Measurements from ENCODE around the gene PCDHB7. TPM values are rescaled to one million over a fixed set of nuclear protein-coding genes. Genes with fewer than 3 reads are reported as not detected.
"Not testable (repeated sequence)": the region's sequence is repeated elsewhere in the genome, so short reads cannot be mapped to it uniquely, and the experiment has no call there.

Gene PCDHB7
- total RNA-seq, 1 experiment from 2014 or later, result not detected

GRCh38 chr5:141151632-141152031 lies 20.8 kb upstream of the PCDHB7 start:
- RAD21 ChIA-PET (ENCODE audit: low non-redundant PET in 1 of 2, low total read pairs in 2 of 2, uncharacterized antibody in 2 of 2, unreplicated experiment in 2 of 2); BruUV-seq (replicated peaks); H3K4me1 ChIP-seq (ENCODE audit: control insufficient read depth in 1 of 2, insufficient read depth in 2 of 2, low read length in 2 of 2); H3K9me2 ChIP-seq (ENCODE audit: insufficient read depth); H4K20me1 ChIP-seq (ENCODE audit: insufficient read depth); ATAC-seq; intact Hi-C loops (cut with micrococcal nuclease); H2AFZ ChIP-seq (ENCODE audit: low read depth, low read length, poor library complexity, severe bottlenecking); H3K27me3 ChIP-seq (ENCODE audit: insufficient read depth, low read length); CTCF ChIA-PET; H3K9ac ChIP-seq (ENCODE audit: low read length); H3K79me2 ChIP-seq (ENCODE audit: insufficient read depth, low read length); H3K9me3 ChIP-seq (ENCODE audit: control insufficient read depth in 1 of 2, insufficient read depth in 1 of 2, low read depth in 1 of 2, low read length in 2 of 2); DNase-seq (ENCODE audit: low read depth, low spot score); H3K36me3 ChIP-seq (ENCODE audit: control insufficient read depth in 1 of 2, insufficient read depth in 2 of 2, low read length in 2 of 2); H3K4me2 ChIP-seq (ENCODE audit: low read length); H3K27ac ChIP-seq (ENCODE audit: low read depth, low read length); H3K4me3 ChIP-seq (replicated peaks in 1 of 2; ENCODE audit: low read depth in 1 of 2, low read length in 2 of 2); POLR2A ChIA-PET: not testable (repeated sequence)

GRCh38 chr5:141152096-141152495 lies 20.3 kb upstream of the PCDHB7 start:
- CTCF ChIA-PET, ATAC-seq: not testable (repeated sequence)

GRCh38 chr5:141155540-141156374 lies 16.7 kb upstream of the PCDHB7 start:
- ChIA-PET CTCF (interaction anchor here (1.0 to 1.4 kb wide), 2 partner anchors 16 to 304 kb away, joined by 3 read pairs; no protein-coding TSS in a partner anchor), RAD21 (ENCODE audit: low non-redundant PET in 1 of 2, low total read pairs in 2 of 2, uncharacterized antibody in 2 of 2, unreplicated experiment in 2 of 2) (no interaction called here), POLR2A (no interaction called here)
- H3K27me3 ChIP-seq (ENCODE audit: insufficient read depth, low read length), result no peaks in the 10 kb centered on the region
- DNase-seq (ENCODE audit: low read depth, low spot score) (no peak), ATAC-seq (peak; percentile 40; the same call in 1 of the 2 replicates)
- H3K9me3 ChIP-seq (ENCODE audit: control insufficient read depth in 1 of 2, insufficient read depth in 1 of 2, low read depth in 1 of 2, low read length in 2 of 2), result peaks cover 0 to 3% of the 10 kb centered on the region in 2 experiments; a peak in 1 of 4 replicates
- TF ChIP-seq SIN3A (IDR thresholded peaks at IDR 0.05; ENCODE audit: low read depth) (no peak), RAD21 (IDR thresholded peaks at IDR 0.05; ENCODE audit: low read depth) (peak; percentile 23; the same call in 1 of the 2 replicates), CEBPB (IDR thresholded peaks at IDR 0.05; ENCODE audit: low read depth) (no peak), CTCF (IDR thresholded peaks at IDR 0.05 in 2 of 3, conservative IDR thresholded peaks at IDR 0.05 in 1 of 3; ENCODE audit: borderline replicate concordance in 1 of 3, insufficient read depth in 1 of 3, low read depth in 2 of 3, low read length in 2 of 3) (peak in 2 of 3 experiments; percentile 28 to 40; a peak in 3 of 6 replicates), YY1 (IDR thresholded peaks at IDR 0.05; ENCODE audit: extremely low read depth, insufficient replicate concordance, low read depth, low read length) (no peak), EZH2phosphoT487 (IDR thresholded peaks at IDR 0.05; ENCODE audit: borderline replicate concordance) (no peak)
- H3K4me2 ChIP-seq (ENCODE audit: low read length), result no peak overlapping the region
- H3K4me3 ChIP-seq (replicated peaks in 1 of 2; ENCODE audit: low read depth in 1 of 2, low read length in 2 of 2), result no peak overlapping the region
- no peaks in the 10 kb centered on the region for H3K79me2 ChIP-seq (ENCODE audit: insufficient read depth, low read length)
- intact Hi-C loops (cut with micrococcal nuclease), result no loop called here
- H3K27ac ChIP-seq (ENCODE audit: low read depth, low read length), result no peak overlapping the region
- H2AFZ ChIP-seq (ENCODE audit: low read depth, low read length, poor library complexity, severe bottlenecking), result no peak overlapping the region
- H3K9ac ChIP-seq (ENCODE audit: low read length), result no peak overlapping the region
- no TSS peak for BruUV-seq (replicated peaks)
- H4K20me1 ChIP-seq (ENCODE audit: insufficient read depth), result no peaks in the 10 kb centered on the region
- no peaks in the 10 kb centered on the region for H3K4me1 ChIP-seq (ENCODE audit: control insufficient read depth in 1 of 2, insufficient read depth in 2 of 2, low read length in 2 of 2)
- no peaks in the 10 kb centered on the region for H3K9me2 ChIP-seq (ENCODE audit: insufficient read depth)
- no peaks in the 10 kb centered on the region for H3K36me3 ChIP-seq (ENCODE audit: control insufficient read depth in 1 of 2, insufficient read depth in 2 of 2, low read length in 2 of 2)

More at GRCh38 chr5:141152096-141152495, 20.3 kb upstream of the PCDHB7 start:
- H3K27me3 ChIP-seq (ENCODE audit: insufficient read depth, low read length); DNase-seq (ENCODE audit: low read depth, low spot score); H3K9ac ChIP-seq (ENCODE audit: low read length); H3K27ac ChIP-seq (ENCODE audit: low read depth, low read length); RAD21 ChIA-PET (ENCODE audit: low non-redundant PET in 1 of 2, low total read pairs in 2 of 2, uncharacterized antibody in 2 of 2, unreplicated experiment in 2 of 2); intact Hi-C loops (cut with micrococcal nuclease); H2AFZ ChIP-seq (ENCODE audit: low read depth, low read length, poor library complexity, severe bottlenecking); BruUV-seq (replicated peaks); H3K4me2 ChIP-seq (ENCODE audit: low read length); H3K4me3 ChIP-seq (replicated peaks in 1 of 2; ENCODE audit: low read depth in 1 of 2, low read length in 2 of 2); H3K79me2 ChIP-seq (ENCODE audit: insufficient read depth, low read length); H3K4me1 ChIP-seq (ENCODE audit: control insufficient read depth in 1 of 2, insufficient read depth in 2 of 2, low read length in 2 of 2); POLR2A ChIA-PET; H3K36me3 ChIP-seq (ENCODE audit: control insufficient read depth in 1 of 2, insufficient read depth in 2 of 2, low read length in 2 of 2); H4K20me1 ChIP-seq (ENCODE audit: insufficient read depth); H3K9me3 ChIP-seq (ENCODE audit: control insufficient read depth in 1 of 2, insufficient read depth in 1 of 2, low read depth in 1 of 2, low read length in 2 of 2); H3K9me2 ChIP-seq (ENCODE audit: insufficient read depth): not testable (repeated sequence)
